H9 (cell line): ENCODE results near the gene MORN5. TPM values are rescaled to one million over a fixed set of nuclear protein-coding genes. Genes with fewer than 3 reads are reported as not detected.

Experiments
- DNase-seq: peaks from one replicate; pipeline ENCODE4 v3.0.0-alpha.2; 2017
- H2AFZ ChIP-seq: one replicate; pipeline ENCODE4 v1.6.1; 2013; ENCODE audit warnings: mild to moderate bottlenecking, low read length, control low read depth, moderate library complexity
- H2AK5ac ChIP-seq: 2 replicates; pipeline ENCODE4 v1.6.1; 2013; ENCODE audit warnings: low read length, control low read depth, mixed read lengths; ENCODE audit not compliant: insufficient read length
- H2BK120ac ChIP-seq: one replicate; pipeline ENCODE4 v1.6.1; 2013; ENCODE audit warnings: low read depth, mild to moderate bottlenecking, low read length, control low read depth, inconsistent platforms; ENCODE audit not compliant: poor library complexity, severe bottlenecking
- H2BK12ac ChIP-seq: 2 replicates; pipeline ENCODE4 v1.6.1; 2013; ENCODE audit warnings: low read length, control low read depth, mixed read lengths, low read depth; ENCODE audit not compliant: insufficient read length
- H2BK15ac ChIP-seq: 2 replicates; pipeline ENCODE4 v1.6.1; 2013; ENCODE audit warnings: low read depth, low read length, control low read depth
- H2BK20ac ChIP-seq: one replicate; pipeline ENCODE4 v1.6.1; 2013; ENCODE audit warnings: low read depth, mild to moderate bottlenecking, low read length, control low read depth, inconsistent platforms; ENCODE audit not compliant: poor library complexity, severe bottlenecking
- H2BK5ac ChIP-seq: 2 replicates; pipeline ENCODE4 v1.6.1; 2013; ENCODE audit warnings: low read length, control low read depth, mixed read lengths; ENCODE audit not compliant: insufficient read length
- H3K14ac ChIP-seq: 2 replicates; pipeline ENCODE4 v1.6.1; 2013; ENCODE audit warnings: low read length, control low read depth; ENCODE audit not compliant: insufficient read depth
- H3K18ac ChIP-seq: 2 replicates; pipeline ENCODE4 v1.6.1; 2013; ENCODE audit warnings: low read depth, mild to moderate bottlenecking, mixed read lengths, low read length, control low read depth; ENCODE audit not compliant: insufficient read length
- H3K23ac ChIP-seq: 2 replicates; pipeline ENCODE4 v1.6.1; 2013; ENCODE audit warnings: low read length, control low read depth, mixed read lengths, low read depth; ENCODE audit not compliant: insufficient read length
- H3K23me2 ChIP-seq: 2 replicates; pipeline ENCODE4 v1.6.1; 2013; ENCODE audit warnings: low read depth, mild to moderate bottlenecking, mixed read lengths, low read length, control low read depth; ENCODE audit not compliant: insufficient read length, poor library complexity, severe bottlenecking
- H3K27ac ChIP-seq: 2 replicates; pipeline ENCODE4 v1.5.1; 2013; ENCODE audit warnings: low read length, control low read depth, mixed read lengths, low read depth; ENCODE audit not compliant: insufficient read length
- H3K27me3 ChIP-seq: 2 replicates; pipeline ENCODE4 v1.6.1; 2013; ENCODE audit warnings: low read length, control low read depth, inconsistent platforms; ENCODE audit not compliant: insufficient read depth
- H3K4ac ChIP-seq: 2 replicates; pipeline ENCODE4 v1.6.1; 2013; ENCODE audit warnings: low read depth, mild to moderate bottlenecking, control low read depth, inconsistent platforms, low read length, moderate library complexity
- H3K4me1 ChIP-seq: 2 replicates; pipeline ENCODE4 v1.6.1; 2013; ENCODE audit warnings: low read length, control low read depth, inconsistent platforms; ENCODE audit not compliant: insufficient read depth
- H3K4me2 ChIP-seq: 2 replicates; pipeline ENCODE4 v1.6.1; 2013; ENCODE audit warnings: low read length, control low read depth, mixed read lengths; ENCODE audit not compliant: insufficient read length, insufficient read depth
- H3K56ac ChIP-seq: 2 replicates; pipeline ENCODE4 v1.6.1; 2013; ENCODE audit warnings: low read depth, mild to moderate bottlenecking, mixed read lengths, low read length, control low read depth; ENCODE audit not compliant: insufficient read length
- H3K79me1 ChIP-seq: 2 replicates; pipeline ENCODE4 v1.6.1; 2013; ENCODE audit warnings: low read depth, mild to moderate bottlenecking, moderate library complexity, low read length, control low read depth, inconsistent platforms; ENCODE audit not compliant: insufficient read depth, poor library complexity, severe bottlenecking
- H3K79me2 ChIP-seq: 2 replicates; pipeline ENCODE4 v1.6.1; 2013; ENCODE audit warnings: low read length, control low read depth, inconsistent platforms; ENCODE audit not compliant: insufficient read depth
- H3K9ac ChIP-seq: 2 replicates; pipeline ENCODE4 v1.6.1; 2013; ENCODE audit warnings: low read length, control low read depth, mixed read lengths; ENCODE audit not compliant: insufficient read length; ENCODE audit errors: extremely low read depth
- H3K9me3 ChIP-seq: one replicate; pipeline ENCODE4 v1.6.1; 2013; ENCODE audit warnings: low read depth, low read length, inconsistent platforms; ENCODE audit not compliant: control insufficient read depth
- H3T11ph ChIP-seq: one replicate; pipeline ENCODE4 v1.6.1; 2013; ENCODE audit warnings: mild to moderate bottlenecking, low read length, control low read depth, inconsistent platforms
- H4K20me1 ChIP-seq: one replicate; pipeline ENCODE4 v1.6.1; 2013; ENCODE audit not compliant: control insufficient read depth, insufficient read length, insufficient read depth
- H4K5ac ChIP-seq: 2 replicates; pipeline ENCODE4 v1.6.1; 2013; ENCODE audit warnings: low read depth, mild to moderate bottlenecking, mixed read lengths, low read length, control low read depth; ENCODE audit not compliant: insufficient read length
- H4K8ac ChIP-seq: replicated peaks from 2 replicates; pipeline ENCODE4 v1.6.1; 2013; ENCODE audit warnings: low read length, control low read depth, mixed read lengths, low read depth; ENCODE audit not compliant: insufficient read length
- H4K91ac ChIP-seq: 2 replicates; pipeline ENCODE4 v1.6.1; 2013; ENCODE audit warnings: low read depth, mild to moderate bottlenecking, moderate library complexity, mixed read lengths, low read length, control low read depth; ENCODE audit not compliant: insufficient read length
- H3K27ac Mint-ChIP-seq, 3 experiments: 2 replicates in 2 of 3; 3 replicates in 1 of 3; pipeline ENCODE4 v1.8.0; 2020 to 2021; ENCODE audit warnings: mixed read lengths in 3 of 3, mild to moderate bottlenecking in 1 of 3, moderate library complexity in 1 of 3
- H3K27me3 Mint-ChIP-seq: 2 replicates; pipeline ENCODE4 v1.8.0; 2021; ENCODE audit warnings: low read depth, mild to moderate bottlenecking, moderate library complexity, mixed read lengths
- H3K36me3 Mint-ChIP-seq, 3 experiments: 2 replicates in 2 of 3; 3 replicates in 1 of 3; pipeline ENCODE4 v1.8.0; 2020 to 2021; ENCODE audit warnings: low read depth in 3 of 3, mixed read lengths in 3 of 3; ENCODE audit not compliant: insufficient read depth in 1 of 3
- H3K4me1 Mint-ChIP-seq, 2 experiments: 2 replicates each; pipeline ENCODE4 v1.8.0; 2020; ENCODE audit warnings: mixed read lengths in 2 of 2
- H3K4me3 Mint-ChIP-seq, 2 experiments: 2 replicates in 1 of 2; 3 replicates in 1 of 2; pipeline ENCODE4 v1.8.0; 2020 to 2021; ENCODE audit warnings: mild to moderate bottlenecking in 2 of 2, mixed read lengths in 2 of 2, moderate library complexity in 1 of 2
- H3K9me3 Mint-ChIP-seq, 2 experiments: 2 replicates in 1 of 2; 3 replicates in 1 of 2; pipeline ENCODE4 v1.8.0; 2020; ENCODE audit warnings: mild to moderate bottlenecking in 2 of 2, mixed read lengths in 2 of 2, moderate library complexity in 1 of 2
- CTCF ChIP-seq: fragments of 200-600 bp; sonication (generic); conservative IDR thresholded peaks from 3 replicates; pipeline ENCODE4 v1.8.0; 2021; ENCODE audit warnings: antibody characterized with exemption, mild to moderate bottlenecking
- WGBS: extraction: QIAGEN DNeasy Blood & Tissue Kit; methylation state at CpG from one replicate; pipeline ENCODE4 v1.1.7; 2013; ENCODE audit warnings: missing lambda C conversion rate, low lambda C conversion rate, mixed read lengths; ENCODE audit not compliant: insufficient read length; ENCODE audit errors: extremely low coverage; 5-methylcytosine and 5-hydroxymethylcytosine counted together
- total RNA-seq: library from RNA; stranded (reverse); gene quantifications from 2 replicates; pipeline ENCODE4 v1.2.1, GENCODE V29; 2021

The MORN5 gene
- total RNA-seq, 1 experiment from 2014 or later = not detected

- Histone ChIP-seq H4K8ac (no peak overlapping the region), H3K4me2 (no peak overlapping the region), H2BK120ac (no peak overlapping the region), H3K23me2 (no peaks in the 10 kb centered on the region), H3K4me1 (no peaks in the 10 kb centered on the region), H3K23ac (no peak overlapping the region), H2AK5ac (no peak overlapping the region), H3K9ac (no peak overlapping the region), H3K79me1 (no peaks in the 10 kb centered on the region), H4K5ac (no peak overlapping the region), H3K4ac (no peak overlapping the region), H3K27ac (no peak overlapping the region), H2BK20ac (no peak overlapping the region), H2BK5ac (no peak overlapping the region), H3T11ph (no peak overlapping the region), H3K9me3 (no peaks in the 10 kb centered on the region), H4K91ac (no peak overlapping the region), H3K27me3 (peaks cover 24% of the 10 kb centered on the region), H3K56ac (no peak overlapping the region), H2BK15ac (no peak overlapping the region), H3K14ac (no peak overlapping the region), H3K18ac (no peak overlapping the region), H3K79me2 (no peaks in the 10 kb centered on the region), H2AFZ (no peak overlapping the region), H4K20me1 (no peaks in the 10 kb centered on the region), H2BK12ac (no peak overlapping the region)
- DNase-seq = no peak
- TF ChIP-seq CTCF = no peak
- Mint-ChIP-seq H3K4me1 (peaks cover 0 to 3% of the 10 kb centered on the region in 2 experiments; a peak in 2 of 4 replicates), H3K27me3 (peaks cover 18% of the 10 kb centered on the region), H3K9me3 (no peaks in the 10 kb centered on the region; a peak in 1 of 5 replicates), H3K27ac (no peak overlapping the region), H3K4me3 (no peak overlapping the region), H3K36me3 (no peaks in the 10 kb centered on the region)
- no CpG with 5 or more reads among the region's 7 CpGs for WGBS
Measured at GRCh38 chr9:122234022-122234748, 74.5 kb downstream of the MORN5 start.
